GM21528 (cell line): ENCODE measurements around the gene PPEF2.
A peak's percentile ranks its signal among the peaks of the same experiment; 100 is the strongest.
"Not testable (repeated sequence)": the region's sequence is repeated elsewhere in the genome, so short reads cannot be mapped to it uniquely, and the experiment has no call there.

Experiments
- ATAC-seq: cut with Tn5 transposase; IDR thresholded peaks from one replicate; pipeline ENCODE4 v1.9.1; 2021; ENCODE audit warnings: mild to moderate bottlenecking, moderate library complexity; ENCODE audit not compliant: unreplicated experiment, low FRiP score

PPEF2 gene, protein sequence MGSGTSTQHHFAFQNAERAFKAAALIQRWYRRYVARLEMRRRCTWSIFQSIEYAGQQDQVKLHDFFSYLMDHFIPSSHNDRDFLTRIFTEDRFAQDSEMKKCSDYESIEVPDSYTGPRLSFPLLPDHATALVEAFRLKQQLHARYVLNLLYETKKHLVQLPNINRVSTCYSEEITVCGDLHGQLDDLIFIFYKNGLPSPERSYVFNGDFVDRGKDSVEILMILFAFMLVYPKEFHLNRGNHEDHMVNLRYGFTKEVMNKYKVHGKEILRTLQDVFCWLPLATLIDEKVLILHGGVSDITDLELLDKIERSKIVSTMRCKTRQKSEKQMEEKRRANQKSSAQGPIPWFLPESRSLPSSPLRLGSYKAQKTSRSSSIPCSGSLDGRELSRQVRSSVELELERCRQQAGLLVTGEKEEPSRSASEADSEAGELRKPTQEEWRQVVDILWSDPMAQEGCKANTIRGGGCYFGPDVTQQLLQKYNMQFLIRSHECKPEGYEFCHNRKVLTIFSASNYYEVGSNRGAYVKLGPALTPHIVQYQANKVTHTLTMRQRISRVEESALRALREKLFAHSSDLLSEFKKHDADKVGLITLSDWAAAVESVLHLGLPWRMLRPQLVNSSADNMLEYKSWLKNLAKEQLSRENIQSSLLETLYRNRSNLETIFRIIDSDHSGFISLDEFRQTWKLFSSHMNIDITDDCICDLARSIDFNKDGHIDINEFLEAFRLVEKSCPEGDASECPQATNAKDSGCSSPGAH

DNA sequence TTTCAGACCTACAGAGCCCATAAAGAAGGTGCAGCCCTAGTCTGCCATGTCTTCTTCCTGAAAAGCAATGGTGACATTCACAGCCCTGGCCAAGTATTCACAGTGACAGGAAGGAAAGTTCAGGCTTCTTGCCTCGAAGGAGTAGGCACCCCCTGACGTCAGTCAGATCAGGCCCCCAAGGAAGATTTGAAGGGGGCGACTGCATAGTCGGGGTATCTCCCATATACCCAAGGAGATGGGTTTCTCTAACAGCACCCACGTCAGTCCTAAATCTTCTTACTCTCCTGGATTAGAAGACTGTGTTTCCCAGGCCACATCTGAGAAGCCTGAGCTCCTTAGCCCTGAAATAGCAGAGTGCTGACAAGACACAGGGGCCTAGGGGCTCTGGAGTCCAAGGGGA is at the start of gene PPEF2:
PPEF2 (minus strand) TSS at position 101 of the 400 bp plus-strand sequence. CDS start 6,127 bp downstream, outside the sequence.
- no peak for ATAC-seq

DNA sequence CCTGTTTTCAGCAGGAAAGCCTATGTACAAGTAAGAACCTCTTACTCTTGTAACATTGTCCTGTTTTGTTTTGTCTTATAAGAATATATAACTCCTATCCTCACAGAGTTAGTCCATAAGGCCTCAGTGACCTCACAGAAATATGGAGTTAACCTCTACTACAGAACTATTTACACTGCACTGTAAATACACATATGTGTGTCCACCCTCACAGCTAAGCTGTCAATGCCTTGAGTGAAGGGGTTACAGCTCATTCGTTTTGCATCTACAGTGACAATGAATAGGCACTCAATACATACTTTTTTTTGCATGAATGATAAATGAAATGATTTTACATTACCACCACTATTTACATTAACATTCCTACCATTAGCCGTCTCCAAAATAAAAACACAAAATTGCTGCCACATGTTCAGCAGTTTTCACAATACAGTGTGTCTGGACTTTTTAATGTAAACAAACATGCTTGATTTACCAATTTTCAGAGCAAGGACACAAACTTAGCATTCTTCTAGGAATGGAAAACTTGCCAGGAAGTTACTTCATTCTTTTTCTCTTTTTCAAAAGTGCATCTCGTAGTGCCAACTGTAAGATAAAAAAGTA is 48.1 kb upstream of the PPEF2 start:
- ATAC-seq, result no peak

DNA sequence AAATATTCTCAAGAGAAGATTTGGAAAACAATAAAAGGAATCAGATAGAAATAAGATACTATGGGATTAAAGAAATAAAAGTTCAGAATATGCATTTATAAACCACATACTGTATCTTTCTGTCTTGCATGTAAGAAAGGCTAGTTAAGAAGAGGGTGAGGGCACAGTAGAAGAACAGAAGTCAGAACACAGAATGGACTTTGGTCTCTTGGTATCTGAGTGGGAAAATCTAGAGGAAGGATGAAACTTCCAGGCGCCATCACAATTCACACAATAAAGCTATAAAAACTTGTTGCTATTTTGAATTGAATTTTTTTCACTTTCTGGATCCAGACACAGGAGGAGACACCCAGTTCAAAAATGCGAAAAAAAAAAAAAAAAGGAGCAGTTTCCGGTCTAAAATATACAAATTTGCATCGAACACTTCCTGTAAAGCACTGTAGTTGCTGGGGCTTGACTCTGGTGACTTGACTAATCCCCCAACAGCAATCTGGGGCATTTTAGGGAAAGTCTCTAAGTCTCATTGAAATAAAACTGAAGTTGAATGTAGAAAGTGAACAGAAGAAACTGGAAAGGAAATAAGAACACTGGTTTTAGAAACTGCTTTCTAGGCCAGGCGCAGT is 46.7 kb upstream of the PPEF2 start:
- peak; percentile 82 for ATAC-seq

DNA sequence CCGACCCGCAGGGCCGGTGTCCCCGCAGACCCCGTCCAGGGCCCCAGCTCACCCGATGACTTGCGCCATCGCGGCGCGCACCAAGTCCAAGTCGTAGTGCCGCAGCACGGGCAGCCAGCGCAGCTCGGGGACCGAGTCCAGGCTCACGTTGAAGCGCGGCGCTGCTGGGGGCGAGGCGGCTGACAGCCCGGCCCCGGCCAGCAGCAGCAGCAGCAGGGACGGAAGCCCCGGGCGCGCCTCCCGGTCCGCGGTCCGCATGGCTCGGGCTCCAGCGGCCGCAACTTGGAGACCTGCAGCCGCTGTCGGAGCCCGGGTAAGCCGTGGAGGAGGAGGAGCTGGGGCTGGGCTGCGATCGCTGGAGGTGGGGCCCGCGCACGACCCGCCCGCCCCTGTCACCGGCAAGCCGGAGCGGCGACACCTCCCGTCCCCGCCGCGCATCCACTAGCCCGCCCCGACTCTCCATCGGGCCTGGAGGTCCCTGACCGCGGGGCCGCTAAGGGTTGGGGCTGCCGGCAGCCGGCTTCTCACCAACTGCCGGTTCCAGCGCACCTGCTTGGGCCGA is 38.5 kb upstream of the PPEF2 start, which contains the start of gene NAAA:
NAAA (minus strand) TSS at position 322 of the 562 bp plus-strand sequence; CDS start at position 258, 64 bp downstream.
- peak; percentile 77 for ATAC-seq

DNA sequence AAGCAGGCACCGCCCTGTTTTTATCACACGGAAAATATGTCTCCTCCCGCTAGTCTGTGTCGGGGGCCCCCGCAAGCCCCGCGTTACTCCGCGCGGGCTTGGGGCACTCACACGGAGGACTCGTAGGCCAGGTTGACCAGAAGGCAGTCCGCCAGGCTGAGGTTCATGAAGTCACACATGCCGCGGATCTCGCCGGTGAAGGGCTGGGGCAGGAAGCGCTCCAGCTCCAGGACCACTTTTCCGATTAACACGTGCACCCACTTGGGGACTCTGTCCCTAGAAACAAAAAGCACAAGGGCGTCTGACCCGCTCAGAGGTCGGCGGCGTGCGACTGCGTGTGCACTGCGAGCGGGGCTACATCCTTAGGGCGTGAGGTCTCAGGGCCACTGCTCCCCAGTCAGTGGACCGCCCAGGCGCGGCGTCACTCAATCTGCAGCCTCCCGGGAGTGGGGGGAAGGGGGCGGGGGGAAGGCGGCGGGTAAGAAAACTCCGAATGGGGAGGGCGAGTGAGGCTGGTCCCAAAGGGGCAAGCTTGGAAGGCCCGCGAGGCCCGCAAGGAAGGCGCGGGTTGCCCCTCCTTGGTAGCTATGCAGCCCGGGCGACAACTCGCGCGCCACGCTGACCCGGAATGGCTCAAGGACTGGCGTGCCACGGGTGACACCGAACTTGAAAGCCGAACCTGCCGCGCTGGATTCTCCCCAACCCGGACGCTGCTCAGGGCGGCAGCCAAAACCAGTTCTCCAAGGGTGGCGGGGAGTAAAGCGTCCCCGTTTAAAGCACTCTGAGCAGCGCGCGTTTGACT is 37.8 kb upstream of the PPEF2 start:
- ATAC-seq, result peak; percentile 65

DNA sequence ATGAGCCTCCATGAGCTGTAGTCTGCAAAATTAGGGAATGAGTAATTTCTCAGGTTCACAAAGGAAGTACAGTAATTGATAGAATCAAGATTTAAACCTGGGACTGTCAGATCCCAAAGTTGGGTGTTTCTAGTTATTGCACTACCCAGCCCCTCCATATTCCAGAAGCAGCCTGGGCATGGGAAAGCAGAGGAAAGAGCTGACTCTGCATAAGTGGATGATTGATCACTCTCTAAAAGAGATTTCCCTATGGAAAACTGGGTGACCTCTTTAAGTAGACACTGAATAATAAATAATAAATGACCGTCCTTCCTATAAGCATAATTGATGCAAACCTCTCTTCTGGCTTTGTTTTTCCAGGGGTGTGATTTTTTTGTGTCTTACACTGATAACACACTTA is 33.4 kb upstream of the PPEF2 start:
- no peak for ATAC-seq

DNA sequence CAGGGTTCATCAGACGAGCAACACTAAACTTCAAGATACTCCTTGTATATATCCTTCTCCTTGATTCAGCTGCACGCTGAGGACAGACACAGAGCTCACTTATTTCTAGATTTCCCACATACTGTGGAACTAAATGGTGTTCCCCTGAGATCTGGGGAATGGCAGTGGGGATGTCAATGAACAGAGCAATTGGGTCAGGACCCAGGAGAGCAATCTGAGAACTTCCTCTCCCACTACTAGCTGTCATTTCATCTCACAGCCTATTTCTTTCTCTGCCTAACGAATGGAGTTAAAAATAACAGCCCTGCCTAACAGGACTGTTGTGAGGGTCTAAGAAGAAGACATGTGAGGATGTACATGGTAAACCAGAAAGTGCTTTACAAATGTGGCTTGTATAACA is 27.9 kb upstream of the PPEF2 start:
- no peak for ATAC-seq

DNA sequence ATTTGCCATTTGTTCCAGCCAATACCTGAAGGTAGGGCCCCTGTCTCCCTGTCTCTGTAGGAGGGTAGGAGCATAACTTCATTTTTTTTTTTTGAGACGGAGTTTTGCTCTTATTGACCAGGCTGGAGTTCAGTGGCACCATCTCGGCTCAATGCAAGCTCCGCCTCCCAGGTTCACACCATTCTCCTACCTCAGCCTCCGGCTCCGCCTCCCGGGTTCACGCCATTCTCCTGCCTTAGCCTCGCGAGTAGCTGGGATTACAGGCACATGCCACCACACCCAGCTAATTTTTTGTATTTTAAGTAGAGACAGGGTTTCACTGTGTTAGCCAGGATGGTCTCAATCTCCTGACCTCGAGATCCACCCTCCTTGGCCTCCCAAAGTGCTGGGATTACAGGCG is 22.7 kb upstream of the PPEF2 start:
- not testable (repeated sequence) for ATAC-seq

DNA sequence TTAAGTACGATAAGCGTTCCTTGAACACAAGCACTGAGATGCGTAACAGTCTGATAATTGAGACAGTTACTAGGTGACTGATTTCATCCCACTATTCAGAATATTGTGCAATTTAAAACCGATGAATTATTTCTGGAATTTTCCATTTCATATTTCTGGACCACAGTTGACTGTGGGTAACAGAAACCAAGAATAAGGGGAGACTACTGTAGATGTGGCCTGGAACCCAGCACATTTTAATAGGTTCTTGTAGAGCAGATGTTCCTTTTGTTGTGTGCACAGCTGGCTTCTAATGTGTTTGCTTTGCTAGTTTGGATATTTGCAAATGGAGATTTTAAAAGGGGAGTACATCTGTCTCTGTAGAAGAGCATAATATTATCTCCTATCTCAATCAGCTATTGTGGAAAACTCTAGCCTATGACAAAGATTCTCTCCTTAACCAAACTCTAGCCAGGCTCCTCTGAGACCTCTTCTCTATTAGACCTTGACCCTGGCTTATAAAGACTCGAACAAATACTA is 22.1 kb upstream of the PPEF2 start:
- no peak for ATAC-seq

DNA sequence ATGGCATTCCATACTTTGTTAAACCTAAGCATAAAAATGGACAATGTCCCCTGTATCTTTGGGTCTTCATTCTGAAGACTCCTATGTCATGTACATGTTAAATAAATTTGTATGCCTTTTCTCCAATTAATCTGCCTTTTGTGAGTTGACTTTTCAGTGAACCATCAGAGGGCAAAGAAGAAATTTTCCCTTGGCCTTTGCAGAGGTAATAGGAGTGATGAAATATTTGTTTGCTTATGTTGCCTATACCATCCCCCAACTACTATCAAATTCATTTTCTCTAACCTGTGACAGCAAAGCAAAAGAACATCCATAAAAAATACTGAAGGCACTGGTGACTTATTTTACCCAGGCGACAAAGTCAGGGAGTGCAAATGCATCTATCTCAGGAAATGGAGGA is 20.3 kb upstream of the PPEF2 start:
- ATAC-seq, result no peak

DNA sequence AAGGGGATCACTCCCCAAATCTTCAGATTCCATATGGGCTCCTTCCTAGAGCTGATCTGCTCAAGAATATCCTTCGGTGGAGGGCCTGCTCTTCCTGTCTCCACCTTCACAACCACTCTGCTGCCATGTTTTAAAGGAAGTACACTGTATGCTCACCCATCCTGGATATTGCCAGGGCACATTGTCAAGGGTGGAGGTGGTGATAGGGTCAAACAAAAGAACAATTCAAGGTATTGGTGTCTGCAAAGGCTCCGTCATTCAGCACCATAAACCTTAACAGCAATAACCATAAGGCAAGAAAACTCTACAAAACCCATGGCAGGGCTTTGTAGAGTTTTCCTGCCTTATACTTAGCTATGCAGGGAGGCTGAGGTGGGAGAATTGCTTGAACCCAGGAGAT is 19.7 kb upstream of the PPEF2 start:
- no peak for ATAC-seq

DNA sequence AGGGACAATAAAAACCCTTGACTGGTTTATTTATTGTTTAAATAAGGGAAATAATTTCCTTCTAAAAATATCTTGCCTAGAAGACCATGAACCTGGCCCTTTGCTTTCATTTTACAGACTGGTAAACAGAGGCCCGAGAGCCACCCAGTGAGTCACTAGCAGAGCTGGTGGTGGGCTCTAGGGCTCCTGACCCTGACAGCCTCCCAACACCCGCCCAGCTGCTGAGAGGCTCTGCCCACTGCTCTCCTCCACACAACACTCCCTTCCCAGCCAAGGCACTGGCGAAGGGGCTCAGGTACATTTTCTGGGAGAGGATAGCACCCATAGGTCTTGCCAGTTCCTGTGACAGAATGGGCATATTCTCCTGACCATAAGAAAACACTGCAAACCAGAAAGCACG is 18.1 kb upstream of the PPEF2 start:
- no peak for ATAC-seq

DNA sequence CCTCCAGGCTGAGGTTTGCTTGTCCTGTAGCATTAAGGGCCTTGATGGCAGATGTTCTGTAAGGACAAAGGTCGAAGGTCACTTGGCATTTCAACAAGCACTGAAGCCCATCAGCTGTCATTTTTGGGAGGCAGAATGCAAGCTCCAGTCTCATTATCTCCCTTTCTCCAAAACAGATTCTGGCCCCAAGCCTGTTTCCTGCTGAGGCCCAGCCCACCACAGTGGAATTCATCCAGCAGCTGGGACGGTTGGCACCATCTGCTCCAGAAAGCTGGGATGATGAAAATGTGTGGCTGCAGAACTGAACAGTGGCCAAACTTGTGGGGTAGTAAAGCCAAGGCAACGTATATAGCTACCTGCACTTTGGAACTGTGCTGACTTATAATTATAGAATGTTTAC is 17.7 kb upstream of the PPEF2 start:
- no peak for ATAC-seq

DNA sequence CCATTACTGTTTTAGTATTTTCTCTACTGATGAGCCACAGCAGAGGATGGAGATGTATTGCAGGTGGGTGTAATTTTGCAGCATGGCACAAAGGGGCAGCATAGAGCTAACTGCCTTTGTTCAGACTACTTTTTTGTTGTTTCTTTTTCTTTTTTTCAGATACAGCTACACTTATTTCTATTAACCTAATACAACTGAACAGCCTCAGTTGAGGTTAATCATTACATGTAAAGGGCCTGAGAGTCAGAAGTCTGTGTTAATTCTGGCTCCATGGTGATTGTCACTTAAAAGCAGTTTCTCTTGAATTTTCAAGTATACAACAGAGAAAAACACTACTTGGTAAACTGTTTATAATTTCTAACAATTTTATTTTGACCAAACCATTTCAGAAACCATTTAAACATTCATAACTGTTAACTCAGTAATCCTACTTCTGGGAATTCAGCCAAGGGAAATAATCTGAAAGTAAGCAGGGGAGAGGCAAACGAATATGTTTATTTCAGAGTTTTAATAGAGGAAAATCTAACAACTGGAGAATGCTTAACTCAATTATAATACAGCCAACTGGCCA is 13.9 kb upstream of the PPEF2 start:
- ATAC-seq, result peak; percentile 73

DNA sequence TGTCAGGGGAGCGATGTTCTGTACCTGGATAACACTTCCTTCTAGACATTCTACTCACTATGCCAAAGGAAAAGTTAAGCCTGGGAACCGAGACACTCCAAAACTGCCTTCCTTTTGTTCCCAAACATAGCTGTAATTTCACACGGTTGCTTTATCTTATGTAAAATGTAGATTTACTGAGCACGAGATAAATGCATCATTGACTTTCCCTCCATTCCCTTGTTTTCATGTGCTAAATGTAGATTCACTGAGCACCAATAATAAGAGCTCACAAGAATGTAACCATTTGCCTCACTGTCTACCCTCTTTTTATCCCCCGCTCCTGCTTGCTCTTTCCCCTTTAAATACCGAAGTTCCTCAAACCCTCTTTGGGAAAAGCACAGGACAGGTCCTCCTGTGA is 10.7 kb upstream of the PPEF2 start:
- ATAC-seq, result no peak

DNA sequence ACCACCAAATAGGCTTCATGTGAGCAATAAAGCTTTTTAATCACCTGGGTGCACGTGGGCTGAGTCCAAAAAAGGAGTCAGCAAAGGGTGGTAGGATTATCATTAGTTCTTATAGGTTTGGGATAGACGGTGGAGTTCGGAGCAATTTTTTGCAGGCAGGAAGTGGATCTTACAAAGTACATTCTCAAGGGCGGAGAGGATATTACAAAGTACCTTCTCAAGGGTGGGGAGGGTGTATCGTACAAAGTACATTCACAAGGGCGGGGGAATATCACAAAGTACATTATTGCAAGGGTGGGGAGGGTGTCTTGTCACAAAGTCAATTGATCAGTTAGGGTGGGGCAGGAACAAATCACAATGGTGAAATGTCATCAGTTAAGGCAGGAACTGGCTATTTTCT is 8.6 kb upstream of the PPEF2 start:
- ATAC-seq, result not testable (repeated sequence)

DNA sequence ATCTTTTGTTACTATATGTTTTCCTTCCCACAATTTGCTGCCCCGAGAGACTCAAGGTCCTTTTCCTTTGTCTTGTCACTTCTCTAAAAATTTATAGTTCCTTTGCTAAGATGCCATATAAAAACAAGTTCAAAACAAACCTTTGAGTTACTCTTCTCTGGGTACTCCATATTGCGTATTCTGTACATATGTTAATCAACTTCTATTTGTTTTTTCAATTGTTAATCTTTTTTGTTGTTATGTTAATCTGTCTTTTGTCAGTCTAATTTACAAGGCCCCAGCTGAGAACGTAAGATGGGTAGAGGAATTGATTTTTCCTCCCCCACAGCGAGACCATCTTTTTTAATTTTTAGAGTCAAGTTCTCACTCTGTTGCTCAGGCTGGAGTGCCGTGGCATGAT is 7.2 kb upstream of the PPEF2 start:
- ATAC-seq, result no peak

DNA sequence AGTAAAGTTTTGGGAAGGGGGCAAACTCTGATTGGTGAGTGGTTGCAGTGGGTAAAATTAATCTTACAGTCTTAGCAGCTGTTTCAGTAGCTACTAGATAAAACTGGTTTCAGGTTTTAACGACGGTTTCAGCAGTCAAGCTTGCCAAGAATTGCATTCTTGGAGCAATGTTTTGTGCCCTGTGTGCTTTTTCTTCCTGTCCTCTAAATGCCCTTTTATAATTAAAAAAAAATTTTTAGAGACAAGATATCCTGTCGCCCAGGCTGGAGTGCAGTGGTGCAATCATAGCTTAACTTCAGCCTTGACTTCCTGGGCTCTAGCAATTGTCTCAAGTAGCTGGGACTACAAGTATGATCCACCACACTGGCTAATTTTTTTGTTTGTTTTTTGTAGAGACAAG is 6.3 kb upstream of the PPEF2 start:
- no peak for ATAC-seq

DNA sequence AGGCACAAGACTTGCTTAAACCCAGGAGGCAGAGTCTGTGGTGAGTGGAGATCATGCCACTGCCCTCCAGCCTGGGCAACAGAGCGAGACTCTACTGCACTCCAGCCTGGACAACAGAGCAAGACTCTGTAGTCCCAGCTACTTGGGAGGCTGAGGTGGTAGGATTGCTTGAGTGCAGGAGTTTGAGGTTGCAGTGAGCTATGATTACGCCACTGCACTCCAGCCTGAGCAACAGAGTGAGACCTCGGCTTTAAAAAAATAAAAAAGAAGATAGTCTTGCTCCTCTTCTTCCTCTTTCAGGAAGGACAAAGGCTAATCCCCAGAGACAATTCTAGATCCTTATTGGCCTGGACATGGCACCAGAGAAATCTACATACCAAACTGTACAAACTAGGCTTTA is 5.7 kb upstream of the PPEF2 start:
- no peak for ATAC-seq
